Activated CD8-positive, alpha-beta memory T cell treated with anti-CD3 and anti-CD28 coated beads for 36 hours (primary cell): Measurements from ENCODE around the gene CEP97. TPM values are rescaled to one million over a fixed set of nuclear protein-coding genes. Genes with fewer than 3 reads are reported as not detected.
"Not testable (repeated sequence)": the region's sequence is repeated elsewhere in the genome, so short reads cannot be mapped to it uniquely, and the experiment has no call there.

ENCODE experiments used
- CTCF ChIA-PET: fragments of 350-600 bp; sonication (Branson Sonifier 250); formaldehyde crosslinking; loops from one replicate; lab custom pipeline; 2021; ENCODE audit warnings: antibody characterized with exemption; lab: Charles Lee
- POLR2A ChIA-PET: fragments of 350-600 bp; sonication (Branson Sonifier 250); formaldehyde crosslinking; loops from one replicate; lab custom pipeline; 2021; ENCODE audit warnings: antibody characterized with exemption; lab: Charles Lee
- total RNA-seq, 2 experiments: library from RNA; stranded (reverse); gene quantifications; one replicate each; pipeline ENCODE4 v1.2.3, GENCODE V29; 2021

Gene CEP97
- total RNA-seq, 2 experiments from 2014 or later, result 18.5 to 22.3 TPM

- CTCF ChIA-PET, result interaction anchor here (0.8 kb wide), 1 partner anchor 96 kb away, joined by 4 read pairs; no protein-coding TSS in a partner anchor
- POLR2A ChIA-PET, result not testable (repeated sequence)
These were observed 29.6 kb upstream of the CEP97 start for GRCh38 chr3:101694836-101695235.

DNA sequence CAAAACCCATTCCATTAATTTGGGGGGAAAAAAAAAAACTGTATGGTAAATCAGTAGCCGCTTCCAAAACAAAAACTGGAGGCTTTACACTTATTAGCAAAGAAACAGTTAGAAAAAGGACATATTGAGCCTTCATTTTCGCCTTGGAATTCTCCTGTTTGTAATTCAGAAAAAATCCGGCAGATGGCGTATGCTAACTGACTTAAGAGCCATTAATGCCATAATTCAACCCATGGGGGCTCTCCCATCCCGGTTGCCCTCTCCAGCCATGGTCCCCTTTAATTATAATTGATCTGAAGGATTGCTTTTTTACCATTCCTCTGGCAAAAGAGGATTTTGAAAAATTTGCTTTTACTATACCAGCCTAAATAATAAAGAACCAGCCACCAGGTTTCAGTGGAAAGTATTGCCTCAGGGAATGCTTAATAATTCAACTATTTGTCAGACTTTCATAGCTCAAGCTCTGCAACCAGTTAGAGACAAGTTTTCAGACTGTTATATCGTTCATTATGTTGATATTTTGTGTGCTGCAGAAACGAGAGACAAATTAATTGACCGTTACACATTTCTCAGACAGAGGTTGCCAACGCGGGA, 28.5 kb upstream of the CEP97 start:
- ChIA-PET CTCF (interaction anchor here (0.8 to 1.4 kb wide), 2 partner anchors 95 to 533 kb away, joined by 3 to 4 read pairs; no protein-coding TSS in a partner anchor), POLR2A (no interaction called here)

- ChIA-PET POLR2A (no interaction called here), CTCF (no interaction called here)
These were observed 22.4 kb upstream of the CEP97 start for GRCh38 chr3:101701696-101702634.

GRCh38 chr3:101702726-101703125, 21.7 kb upstream of the CEP97 start:
- POLR2A ChIA-PET, result no interaction called here
- CTCF ChIA-PET, result no interaction called here

DNA sequence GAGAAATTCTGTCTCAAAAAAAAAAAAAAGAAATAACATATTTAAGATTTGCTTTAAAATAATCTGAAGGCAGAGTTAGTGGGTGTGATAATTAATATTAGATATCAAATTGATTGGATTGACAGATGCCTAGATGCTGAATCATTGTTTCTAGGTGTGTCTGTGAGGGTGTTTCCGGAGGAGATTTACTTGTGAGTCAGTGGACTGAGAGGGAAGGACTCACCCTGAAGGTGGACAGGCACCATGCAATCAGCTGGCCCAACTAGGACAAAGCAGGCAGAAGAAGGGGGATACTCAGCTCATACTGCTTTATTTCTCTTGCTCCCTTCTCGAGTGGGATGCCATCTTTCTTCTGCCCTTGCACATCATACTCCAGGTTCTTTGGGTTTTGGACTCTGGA, 21.2 kb upstream of the CEP97 start:
- POLR2A ChIA-PET, result no interaction called here
- CTCF ChIA-PET, result no interaction called here

DNA sequence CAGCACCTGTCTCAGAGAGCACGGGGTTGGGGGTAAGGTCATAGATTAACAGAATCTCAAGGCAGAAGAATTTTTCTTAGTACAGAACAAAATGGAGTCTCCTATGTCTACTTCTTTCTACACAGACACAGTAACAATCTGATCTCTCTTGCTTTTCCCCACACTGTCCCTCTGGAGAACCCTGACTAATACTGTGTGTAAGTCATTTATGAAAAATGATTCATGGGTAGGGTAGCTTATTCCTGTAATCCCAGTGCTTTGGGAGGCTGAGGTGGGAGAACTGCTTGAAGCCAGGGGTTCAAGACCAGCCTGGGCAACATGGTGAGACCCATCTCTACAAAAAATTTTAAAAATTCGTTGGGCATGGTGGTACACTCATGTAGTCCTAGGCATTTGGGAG, 19.8 kb upstream of the CEP97 start:
- POLR2A ChIA-PET, CTCF ChIA-PET: not testable (repeated sequence)

- ChIA-PET CTCF (interaction anchor here (0.6 kb wide), 1 partner anchor 39 kb away, joined by 3 read pairs; no protein-coding TSS in a partner anchor), POLR2A (no interaction called here)
These were observed 15.3 kb upstream of the CEP97 start for GRCh38 chr3:101709126-101709525.

- POLR2A ChIA-PET, result no interaction called here
- CTCF ChIA-PET, result no interaction called here
These were observed 6.0 kb upstream of the CEP97 start for GRCh38 chr3:101718455-101718854.

DNA sequence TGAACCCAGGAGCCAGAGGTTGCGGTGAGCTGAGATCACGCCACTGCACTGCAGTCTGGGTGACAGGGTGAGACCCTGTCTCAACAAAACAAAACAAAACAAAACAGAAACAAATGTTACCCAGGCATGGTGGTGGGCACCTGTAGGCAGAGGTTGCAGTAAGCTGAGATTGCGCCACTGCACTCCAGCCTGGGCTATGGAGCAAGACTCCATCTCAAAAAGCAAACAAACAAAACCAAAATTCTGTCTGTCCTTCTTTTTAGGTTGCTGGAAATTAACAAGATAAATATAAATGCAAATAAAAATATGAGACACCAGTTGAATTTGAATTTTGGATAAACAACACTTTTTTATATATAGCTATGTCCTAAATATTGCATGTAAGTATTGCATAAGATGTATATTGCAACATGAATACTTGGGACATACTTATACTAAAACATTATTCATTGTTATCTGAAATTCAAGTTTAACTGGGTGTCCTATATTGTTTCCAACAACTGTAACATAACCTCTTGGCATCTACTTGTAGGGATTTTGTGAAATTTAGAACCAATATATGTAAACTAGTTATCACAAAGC, 4.7 kb upstream of the CEP97 start:
- ChIA-PET POLR2A (no interaction called here), CTCF (interaction anchor here (0.7 kb wide), 1 partner anchor 32 kb away, joined by 3 read pairs; no protein-coding TSS in a partner anchor)

GRCh38 chr3:101720851-101721840, 3.3 kb upstream of the CEP97 start:
- POLR2A ChIA-PET, result no interaction called here
- CTCF ChIA-PET, result interaction anchor here (1.0 kb wide), 1 partner anchor 146 kb away, joined by 3 read pairs; no protein-coding TSS in a partner anchor

GRCh38 chr3:101722394-101723173, 1.8 kb upstream of the CEP97 start:
- POLR2A ChIA-PET, result no interaction called here
- CTCF ChIA-PET, result interaction anchor here (1.0 kb wide), 1 partner anchor 148 kb away, joined by 3 read pairs; no protein-coding TSS in a partner anchor

GRCh38 chr3:101725194-101725889, 928 bp downstream of the CEP97 start:
- ChIA-PET CTCF (interaction anchor here (1.1 kb wide), 1 partner anchor 47 kb away, joined by 3 read pairs; no protein-coding TSS in a partner anchor), POLR2A (interaction anchor here (0.6 to 2.2 kb wide), 4 partner anchors 48 to 125 kb away, joined by 6 to 9 read pairs (median 8); partner anchors contain the start of genes NXPE3 and ZBTB11)

DNA sequence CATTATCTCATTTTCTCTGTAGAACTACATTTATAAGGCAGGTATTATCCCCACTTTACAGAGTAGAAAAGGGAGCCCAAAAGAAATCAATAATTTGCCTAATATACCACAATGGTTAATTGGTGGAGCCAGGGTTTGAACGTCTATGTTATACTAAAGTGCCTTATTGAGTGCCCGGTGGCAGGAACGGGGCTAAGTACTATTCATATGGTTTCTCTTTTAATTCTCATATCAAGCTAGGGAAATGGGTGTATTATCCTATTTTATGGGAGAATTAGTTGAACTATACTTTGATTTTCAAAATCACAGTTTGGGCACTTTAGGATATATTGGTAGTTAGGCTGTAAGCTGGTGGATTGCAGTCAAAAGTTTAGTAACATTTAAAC, 1.5 kb downstream of the CEP97 start:
- CTCF ChIA-PET, result no interaction called here

GRCh38 chr3:101729586-101729985, 5.2 kb downstream of the CEP97 start:
- ChIA-PET POLR2A (no interaction called here), CTCF (no interaction called here)

More for the DNA sequence above, 1.5 kb downstream of the CEP97 start:
- POLR2A ChIA-PET, result interaction anchor here (0.6 to 2.2 kb wide), 3 partner anchors 49 to 69 kb away, joined by 6 to 9 read pairs (median 8); partner anchors contain the start of genes NXPE3 and ZBTB11

- CTCF ChIA-PET, result no interaction called here
- POLR2A ChIA-PET, result no interaction called here
These were observed 6.4 kb downstream of the CEP97 start for GRCh38 chr3:101730839-101731238.

GRCh38 chr3:101732240-101732641, 7.8 kb downstream of the CEP97 start:
- ChIA-PET POLR2A (no interaction called here), CTCF (no interaction called here)

GRCh38 chr3:101735833-101736232, 11.4 kb downstream of the CEP97 start:
- ChIA-PET CTCF (interaction anchor here (0.9 kb wide), 1 partner anchor 48 kb away, joined by 3 read pairs; no protein-coding TSS in a partner anchor), POLR2A (no interaction called here)
